GM12878 (cell line): ENCODE data around the gene GHITM. TPM values are rescaled to one million over a fixed set of nuclear protein-coding genes. Genes with fewer than 3 reads are reported as not detected.
"Not testable (repeated sequence)": the region's sequence is repeated elsewhere in the genome, so short reads cannot be mapped to it uniquely, and the experiment has no call there.

Source experiments
- ATAC-seq: fragments of 200-7000 bp; cut with Tn5 transposase; 3 replicates; pipeline ENCODE4 v1.9.1; 2020; ENCODE audit warnings: mild to moderate bottlenecking, moderate library complexity
- BruUV-seq: library from RNA; stranded (reverse); fragments of 400-500 nt; replicated peaks from 2 replicates; lab custom pipeline; 2021; lab: Mats Ljungman, UMichigan
- CTCF ChIA-PET: fragments of 300-600 bp; sonication (Branson Sonifier 250); formaldehyde crosslinking; extraction: SDS; loops from one replicate; lab custom pipeline; 2021; ENCODE audit warnings: inconsistent platforms; lab: Yijun Ruan, JAX
- POLR2A ChIA-PET: fragments of 350-600 bp; formaldehyde crosslinking; extraction: SDS; loops from one replicate; lab custom pipeline; 2021; ENCODE audit warnings: inconsistent platforms; lab: Charles Lee
- RAD21 ChIA-PET: fragments of 300-600 bp; sonication (Branson Sonifier 250); formaldehyde crosslinking; loops from one replicate; lab custom pipeline; 2023; ENCODE audit warnings: antibody characterized with exemption; ENCODE audit not compliant: unreplicated experiment; lab: Charles Lee
- SMC1A ChIA-PET: fragments of 300-600 bp; sonication (Branson Sonifier 250); formaldehyde crosslinking; loops from one replicate; lab custom pipeline; 2023; ENCODE audit not compliant: unreplicated experiment, uncharacterized antibody; lab: Charles Lee
- DNase-seq: peaks from one replicate; pipeline ENCODE4 v3.0.0-alpha.2; 2011; ENCODE audit warnings: low read depth, low spot score
- FAIRE-seq: peaks from 3 replicates; lab custom pipeline; 2011; peaks lifted over from hg19 to GRCh38; lab: Jason Lieb, UNC
- H2AFZ ChIP-seq: 2 replicates; pipeline ENCODE4 v1.6.0; 2011; ENCODE audit warnings: low read depth, low read length, control low read depth; ENCODE audit not compliant: control insufficient read depth
- H3K27ac ChIP-seq: 2 replicates; pipeline ENCODE4 v1.5.1; 2011; ENCODE audit warnings: control low read depth; ENCODE audit not compliant: control insufficient read depth, insufficient read depth
- H3K27me3 ChIP-seq, 2 experiments: replicated peaks in 1 of 2; 2 replicates each; pipeline versions ENCODE4 v1.6.0 to v1.6.1; 2011; ENCODE audit warnings: low read length in 1 of 2; ENCODE audit not compliant: control insufficient read depth in 2 of 2, insufficient read depth in 2 of 2
- H3K36me3 ChIP-seq, 2 experiments: 2 replicates each; pipeline ENCODE4 v1.5.1; 2011; ENCODE audit warnings: low read length in 1 of 2; ENCODE audit not compliant: control insufficient read depth in 2 of 2, insufficient read depth in 2 of 2
- H3K4me1 ChIP-seq: 2 replicates; pipeline ENCODE4 v1.6.1; 2011; ENCODE audit warnings: mild to moderate bottlenecking, low read length, moderate library complexity, mixed read lengths; ENCODE audit not compliant: control insufficient read depth, insufficient read depth
- H3K4me2 ChIP-seq: 2 replicates; pipeline ENCODE4 v1.6.0; 2011; ENCODE audit warnings: control low read depth; ENCODE audit not compliant: control insufficient read depth, insufficient read depth
- H3K4me3 ChIP-seq: fragments of 200-600 bp; sonication (generic); 2 replicates; pipeline ENCODE4 v1.5.1; 2016
- H3K79me2 ChIP-seq: 2 replicates; pipeline ENCODE4 v1.6.0; 2011; ENCODE audit warnings: low read length; ENCODE audit not compliant: control insufficient read depth, insufficient read depth
- H3K9ac ChIP-seq: 2 replicates; pipeline ENCODE4 v1.8.0; 2011; ENCODE audit warnings: low read length, control low read depth, mixed read lengths; ENCODE audit not compliant: control insufficient read depth, insufficient read depth
- H3K9me3 ChIP-seq: replicated peaks from 3 replicates; pipeline ENCODE4 v1.5.1; 2011; ENCODE audit warnings: mild to moderate bottlenecking, low read length; ENCODE audit not compliant: control insufficient read depth, insufficient read depth
- H4K20me1 ChIP-seq: 2 replicates; pipeline ENCODE4 v1.6.0; 2011; ENCODE audit not compliant: control insufficient read depth, insufficient read depth
- CTCF ChIP-seq, 3 experiments: IDR thresholded peaks in 2 of 3; conservative IDR thresholded peaks in 1 of 3; 2 replicates each; pipeline ENCODE4 v1.5.1; 2011; ENCODE audit warnings: low read depth in 3 of 3, low read length in 3 of 3, mild to moderate bottlenecking in 3 of 3, control low read depth in 2 of 3, moderate library complexity in 2 of 3, inconsistent platforms in 1 of 3, mixed read lengths in 1 of 3; ENCODE audit not compliant: control insufficient read depth in 2 of 3, insufficient read depth in 1 of 3; ENCODE audit errors: extremely low read depth in 1 of 3
- RAD21 ChIP-seq: IDR thresholded peaks from 2 replicates; pipeline ENCODE4 v1.6.1; 2011; ENCODE audit warnings: mild to moderate bottlenecking, low read depth, low read length, moderate library complexity; ENCODE audit not compliant: insufficient read depth
- SMC3 ChIP-seq: IDR thresholded peaks from 2 replicates; pipeline ENCODE4 v1.6.1; 2011; ENCODE audit warnings: low read length, improper control_type of control experiment, borderline replicate concordance
- WGBS: methylation state at CpG from one replicate; pipeline ENCODE4 v1.1.6; 2016; ENCODE audit warnings: low lambda C conversion rate; ENCODE audit not compliant: insufficient replicate concordance, insufficient coverage; ENCODE audit errors: missing lambda C conversion rate; 5-methylcytosine and 5-hydroxymethylcytosine counted together
- in situ Hi-C: fragments of 300-500 bp; cut with MboI; formaldehyde crosslinking; loops from 9 replicates; pipeline ENCODE4 v1.14.3; 2018; ENCODE audit warnings: mixed read lengths
- intact Hi-C: fragments of 100-400 bp; cut with micrococcal nuclease; formaldehyde crosslinking; loops from one replicate; pipeline ENCODE4 v1.14.2; 2022; ENCODE audit not compliant: unreplicated experiment
- polyA plus RNA-seq, 11 experiments: library from polyadenylated mRNA; depleted of rRNA in 4 of 11; unstranded in 6 of 11; stranded (reverse) in 5 of 11; fragments of >200 nt; fragmentation: Nextera tagmentation in 4 of 11; fragmentation: Illumina TruSeq in 1 of 11; extraction: Ambion mirVana in 4 of 11; extraction: Trizol in 1 of 11; gene quantifications; 1 replicate in 1 of 11; 2 replicates in 10 of 11; pipeline versions ENCODE4 v1.2.1 to v1.2.3, GENCODE V29; 2011 to 2016; ENCODE audit warnings: inconsistent platforms in 2 of 11, missing spikeins in 2 of 11, low read depth in 1 of 11
- total RNA-seq, 4 experiments: library from RNA; depleted of rRNA in 3 of 4; stranded (reverse); fragments of >200 nt in 3 of 4; fragmentation: Illumina TruSeq in 1 of 4; extraction: Trizol in 1 of 4; gene quantifications; 2 replicates each; pipeline versions ENCODE4 v1.2.1 to v1.2.3, GENCODE V29; 2013 to 2021

The GHITM gene
- total and polyA plus RNA-seq, 10 of the 15 experiments (the other 5 are each of a cell fraction or from before 2014, with no cell fraction given) = 120 to 501 (median 209) TPM

- not testable (repeated sequence) for BruUV-seq
Observed at GRCh38 chr10:84148006-84148597, 8.8 kb downstream of the GHITM start.

More at GRCh38 chr10:84148006-84148597, 8.8 kb downstream of the GHITM start:
- TF ChIP-seq SMC3 (peak; percentile 65; the same call in 1 of the 2 replicates), CTCF (IDR thresholded peaks at IDR 0.05 in 2 of 3, conservative IDR thresholded peaks at IDR 0.05 in 1 of 3; ENCODE audit: control insufficient read depth in 2 of 3, extremely low read depth in 1 of 3, insufficient read depth in 1 of 3, low read depth in 3 of 3, low read length in 3 of 3) (peak; percentile 66 to 69 (median 67)), RAD21 (peak; percentile 82)
- ChIA-PET SMC1A (interaction anchor here (0.7 to 4.9 kb wide), 15 partner anchors 9 to 73 kb away, joined by 3 to 155 read pairs (median 8); partner anchors contain the start of genes CDHR1, GHITM and GPR15LG), POLR2A (interaction anchor here (0.9 to 1.2 kb wide), 3 partner anchors 9 to 56 kb away, joined by 3 to 5 read pairs (median 3); partner anchors contain the start of gene GHITM), RAD21 (interaction anchor here (0.5 to 3.8 kb wide), 21 partner anchors 9 to 109 kb away, joined by 3 to 74 read pairs (median 5); partner anchors contain the start of genes GHITM and GPR15LG), CTCF (interaction anchor here (0.7 to 25.5 kb wide), 26 partner anchors 9 to 785 kb away, joined by 3 to 788 read pairs (median 4); partner anchors contain the start of genes CDHR1, GHITM and GPR15LG)
- not testable (repeated sequence) for H3K27ac ChIP-seq, H3K27me3 ChIP-seq, FAIRE-seq, H3K4me1 ChIP-seq, H2AFZ ChIP-seq, H4K20me1 ChIP-seq, H3K79me2 ChIP-seq, DNase-seq, H3K4me2 ChIP-seq, H3K9ac ChIP-seq, H3K9me3 ChIP-seq, H3K4me3 ChIP-seq
- H3K36me3 ChIP-seq = peaks cover 5 to 36% of the 10 kb centered on the region in 2 experiments
- 78% methylated on average over 9 of the region's 9 CpGs for WGBS
- intact Hi-C loops = loop anchor here (1.0 kb wide), 1 partner anchor 57 kb away; no protein-coding TSS in a partner anchor
- in situ Hi-C loops = loop anchor here (10.0 kb wide), 1 partner anchor 57 kb away; no protein-coding TSS in a partner anchor
- ATAC-seq = peak; percentile 84
